ENCODE results near the gene SCD.
"Not testable (repeated sequence)": the region's sequence is repeated elsewhere in the genome, so short reads cannot be mapped to it uniquely, and the experiment has no call there.

Gene SCD

DNA sequence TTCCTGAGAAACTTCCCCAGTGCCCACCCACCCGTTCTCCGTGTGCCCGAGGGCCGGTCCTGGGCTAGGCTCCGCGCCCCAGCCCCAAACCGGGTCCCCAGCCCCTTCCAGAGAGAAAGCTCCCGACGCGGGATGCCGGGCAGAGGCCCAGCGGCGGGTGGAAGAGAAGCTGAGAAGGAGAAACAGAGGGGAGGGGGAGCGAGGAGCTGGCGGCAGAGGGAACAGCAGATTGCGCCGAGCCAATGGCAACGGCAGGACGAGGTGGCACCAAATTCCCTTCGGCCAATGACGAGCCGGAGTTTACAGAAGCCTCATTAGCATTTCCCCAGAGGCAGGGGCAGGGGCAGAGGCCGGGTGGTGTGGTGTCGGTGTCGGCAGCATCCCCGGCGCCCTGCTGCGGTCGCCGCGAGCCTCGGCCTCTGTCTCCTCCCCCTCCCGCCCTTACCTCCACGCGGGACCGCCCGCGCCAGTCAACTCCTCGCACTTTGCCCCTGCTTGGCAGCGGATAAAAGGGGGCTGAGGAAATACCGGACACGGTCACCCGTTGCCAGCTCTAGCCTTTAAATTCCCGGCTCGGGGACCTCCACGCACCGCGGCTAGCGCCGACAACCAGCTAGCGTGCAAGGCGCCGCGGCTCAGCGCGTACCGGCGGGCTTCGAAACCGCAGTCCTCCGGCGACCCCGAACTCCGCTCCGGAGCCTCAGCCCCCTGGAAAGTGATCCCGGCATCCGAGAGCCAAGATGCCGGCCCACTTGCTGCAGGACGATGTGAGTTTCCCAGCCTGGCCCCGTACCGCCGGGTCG, at the start of gene SCD:
Gene SCD (plus strand): TSS at position 469 of the 803 bp plus-strand sequence. CDS start 272 bp downstream, at position 741.
- H3K4me1 ChIP-seq (ENCODE audit: control insufficient read depth in 1 of 2, insufficient read depth in 2 of 2, low read length in 2 of 2), result peaks cover 25 to 30% of the 10 kb centered on the region in 2 donors
- peaks cover 4 to 22% of the 10 kb centered on the region in 2 donors for H3K36me3 ChIP-seq (ENCODE audit: control insufficient read depth in 1 of 2, insufficient read depth in 2 of 2, low read length in 2 of 2)
- peak within 1 kb of the TSS; percentile 49 to 80 for H3K9ac ChIP-seq (ENCODE audit: low read depth in 1 of 2, low read length in 2 of 2)
- H3K4me3 ChIP-seq (ENCODE audit: low read depth in 1 of 2, low read length in 2 of 2), result peak within 1 kb of the TSS; percentile 72 to 78
- H3K27me3 ChIP-seq (ENCODE audit: control insufficient read depth in 1 of 2, insufficient read depth in 2 of 2, low read length in 2 of 2), result no peaks in the 10 kb centered on the region
- no peaks in the 10 kb centered on the region for H3K9me3 ChIP-seq (ENCODE audit: control insufficient read depth in 1 of 2, low read length in 2 of 2)
- no peak within 1 kb of the TSS for H3K27ac ChIP-seq (ENCODE audit: low read depth, low read length)

DNA sequence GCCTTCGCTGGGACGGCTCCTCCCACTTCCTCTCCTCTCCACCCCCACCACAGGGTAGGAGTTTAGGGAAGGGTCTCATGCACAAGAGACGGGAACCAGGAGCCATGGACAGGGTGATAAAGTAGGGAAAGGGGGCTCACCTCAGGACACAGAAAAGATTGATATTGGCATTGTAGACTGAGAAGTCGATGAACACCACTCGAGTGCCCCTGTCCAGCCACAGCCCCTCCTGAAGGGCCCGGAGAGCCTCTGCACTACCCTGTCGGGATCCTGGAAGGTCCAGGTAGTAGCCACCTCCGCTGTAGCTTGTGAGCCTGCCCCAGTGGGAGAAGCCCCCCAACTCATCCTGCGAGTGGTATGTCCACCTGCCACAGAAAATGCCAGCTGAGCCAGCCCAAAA, 49.8 kb upstream of the SCD start:
- H3K4me3 ChIP-seq (ENCODE audit: low read depth in 1 of 2, low read length in 2 of 2), result no peak overlapping the region
- no peaks in the 10 kb centered on the region for H3K4me1 ChIP-seq (ENCODE audit: control insufficient read depth in 1 of 2, insufficient read depth in 2 of 2, low read length in 2 of 2)
- no peak overlapping the region for H3K9ac ChIP-seq (ENCODE audit: low read depth in 1 of 2, low read length in 2 of 2)
- H3K9me3 ChIP-seq (ENCODE audit: control insufficient read depth in 1 of 2, low read length in 2 of 2), result no peaks in the 10 kb centered on the region
- H3K27ac ChIP-seq (ENCODE audit: low read depth, low read length), result no peak overlapping the region
- no peaks in the 10 kb centered on the region for H3K36me3 ChIP-seq (ENCODE audit: control insufficient read depth in 1 of 2, insufficient read depth in 2 of 2, low read length in 2 of 2)
- H3K27me3 ChIP-seq (ENCODE audit: control insufficient read depth in 1 of 2, insufficient read depth in 2 of 2, low read length in 2 of 2), result no peaks in the 10 kb centered on the region

DNA sequence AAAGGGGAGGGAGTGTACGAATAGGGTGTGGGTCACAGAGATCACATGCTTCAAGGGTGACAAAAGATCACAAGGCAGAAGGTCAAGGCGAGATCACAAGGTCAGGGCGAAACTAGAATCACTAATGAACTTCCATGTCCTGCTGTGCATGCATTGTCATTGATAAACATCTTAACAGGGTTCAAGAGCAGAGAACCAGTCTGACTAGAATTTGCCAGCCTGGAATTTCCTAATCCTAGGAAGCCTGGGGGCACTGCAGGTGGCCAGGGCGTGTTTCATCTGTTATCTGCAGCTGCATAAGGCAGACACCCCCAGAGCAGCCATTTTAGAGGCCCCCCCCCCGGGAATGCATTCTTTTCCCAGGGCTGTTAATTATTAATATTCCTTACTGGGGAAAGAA, 45.9 kb upstream of the SCD start:
- H3K27ac ChIP-seq (ENCODE audit: low read depth, low read length); H3K9me3 ChIP-seq (ENCODE audit: control insufficient read depth in 1 of 2, low read length in 2 of 2); H3K4me3 ChIP-seq (ENCODE audit: low read depth in 1 of 2, low read length in 2 of 2); H3K36me3 ChIP-seq (ENCODE audit: control insufficient read depth in 1 of 2, insufficient read depth in 2 of 2, low read length in 2 of 2); H3K9ac ChIP-seq (ENCODE audit: low read depth in 1 of 2, low read length in 2 of 2); H3K27me3 ChIP-seq (ENCODE audit: control insufficient read depth in 1 of 2, insufficient read depth in 2 of 2, low read length in 2 of 2); H3K4me1 ChIP-seq (ENCODE audit: control insufficient read depth in 1 of 2, insufficient read depth in 2 of 2, low read length in 2 of 2): not testable (repeated sequence)

DNA sequence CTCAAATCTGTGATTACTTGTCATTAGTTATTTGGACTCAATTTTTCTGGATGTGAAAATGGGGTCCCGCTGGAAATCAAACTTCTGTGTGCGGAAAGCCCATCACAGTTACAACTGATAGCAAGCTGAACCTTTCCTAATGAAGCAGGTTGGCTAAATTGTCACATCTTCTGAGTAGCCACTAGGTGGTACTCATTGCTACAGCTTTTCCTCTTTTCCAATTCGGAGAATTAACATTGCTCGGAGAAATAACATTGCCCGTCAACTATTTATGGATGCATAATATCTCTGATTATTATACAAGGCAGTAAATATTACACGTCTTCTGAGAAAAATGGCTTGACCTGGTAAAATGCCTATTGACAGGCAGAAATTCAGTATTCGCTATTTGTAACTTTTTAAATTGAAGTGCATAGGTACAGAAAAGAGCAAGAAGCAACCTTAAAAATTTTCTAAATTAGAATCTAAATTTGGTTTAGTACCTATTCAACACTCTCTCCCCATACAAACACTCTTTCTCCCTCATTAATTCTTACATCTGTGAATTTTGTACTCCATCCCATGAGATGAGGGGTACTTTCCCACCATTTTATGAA, 43.2 kb upstream of the SCD start:
- H3K27me3 ChIP-seq (ENCODE audit: control insufficient read depth in 1 of 2, insufficient read depth in 2 of 2, low read length in 2 of 2), result no peaks in the 10 kb centered on the region
- no peaks in the 10 kb centered on the region for H3K4me1 ChIP-seq (ENCODE audit: control insufficient read depth in 1 of 2, insufficient read depth in 2 of 2, low read length in 2 of 2)
- H3K9ac ChIP-seq (ENCODE audit: low read depth in 1 of 2, low read length in 2 of 2), result no peak overlapping the region
- H3K36me3 ChIP-seq (ENCODE audit: control insufficient read depth in 1 of 2, insufficient read depth in 2 of 2, low read length in 2 of 2), result no peaks in the 10 kb centered on the region
- H3K9me3 ChIP-seq (ENCODE audit: control insufficient read depth in 1 of 2, low read length in 2 of 2), result no peaks in the 10 kb centered on the region
- H3K27ac ChIP-seq (ENCODE audit: low read depth, low read length), result no peak overlapping the region
- H3K4me3 ChIP-seq (ENCODE audit: low read depth in 1 of 2, low read length in 2 of 2), result no peak overlapping the region

DNA sequence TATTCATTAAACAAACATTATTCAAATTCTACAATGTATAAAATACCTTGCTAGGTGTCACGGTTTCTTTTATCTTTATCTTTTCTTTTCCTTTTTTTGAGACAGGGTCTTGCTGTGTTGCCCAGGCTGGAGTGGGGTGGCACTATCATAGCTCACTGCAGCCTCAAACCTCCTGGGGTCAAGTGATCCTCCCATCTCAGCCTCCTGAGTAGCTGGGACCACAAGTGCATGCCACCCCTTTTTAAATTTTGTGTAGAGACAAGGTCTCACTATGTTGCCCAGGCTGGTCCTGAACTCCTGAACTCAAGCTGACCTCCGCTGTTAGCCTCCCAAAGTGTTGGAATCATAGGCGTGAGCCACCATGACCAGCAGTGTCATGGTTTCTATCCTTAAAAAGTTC, 42.6 kb upstream of the SCD start:
- H3K27me3 ChIP-seq (ENCODE audit: control insufficient read depth in 1 of 2, insufficient read depth in 2 of 2, low read length in 2 of 2), result no peaks in the 10 kb centered on the region
- no peaks in the 10 kb centered on the region for H3K36me3 ChIP-seq (ENCODE audit: control insufficient read depth in 1 of 2, insufficient read depth in 2 of 2, low read length in 2 of 2)

DNA sequence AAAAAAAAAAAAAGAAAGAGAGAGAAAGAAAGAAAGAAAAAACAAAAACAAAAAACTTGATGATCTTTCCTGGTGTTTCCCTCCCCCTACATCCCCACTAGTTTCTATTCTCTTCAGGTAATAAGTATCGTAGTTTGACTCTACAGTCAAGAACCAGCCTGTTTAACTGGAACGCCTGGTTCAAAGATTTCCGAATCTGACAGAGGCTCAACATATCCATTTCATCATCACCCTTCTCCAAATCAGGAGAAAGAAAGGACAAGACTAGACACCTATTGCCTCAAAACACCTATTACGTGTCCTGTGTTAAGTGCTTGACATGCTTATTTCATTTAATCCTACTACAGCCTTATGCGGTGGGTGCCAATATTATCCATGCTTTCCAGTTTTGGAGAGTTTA, 40.2 kb upstream of the SCD start:
- no peaks in the 10 kb centered on the region for H3K27me3 ChIP-seq (ENCODE audit: control insufficient read depth in 1 of 2, insufficient read depth in 2 of 2, low read length in 2 of 2)
- H3K9ac ChIP-seq (ENCODE audit: low read depth in 1 of 2, low read length in 2 of 2), result no peak overlapping the region
- H3K27ac ChIP-seq (ENCODE audit: low read depth, low read length), result no peak overlapping the region
- H3K4me1 ChIP-seq (ENCODE audit: control insufficient read depth in 1 of 2, insufficient read depth in 2 of 2, low read length in 2 of 2), result peaks cover 0 to 5% of the 10 kb centered on the region in 2 donors
- H3K9me3 ChIP-seq (ENCODE audit: control insufficient read depth in 1 of 2, low read length in 2 of 2), result no peaks in the 10 kb centered on the region
- no peaks in the 10 kb centered on the region for H3K36me3 ChIP-seq (ENCODE audit: control insufficient read depth in 1 of 2, insufficient read depth in 2 of 2, low read length in 2 of 2)
- H3K4me3 ChIP-seq (ENCODE audit: low read depth in 1 of 2, low read length in 2 of 2), result no peak overlapping the region

More for the DNA sequence above, 42.6 kb upstream of the SCD start:
- no peaks in the 10 kb centered on the region for H3K4me1 ChIP-seq (ENCODE audit: control insufficient read depth in 1 of 2, insufficient read depth in 2 of 2, low read length in 2 of 2)
- no peaks in the 10 kb centered on the region for H3K9me3 ChIP-seq (ENCODE audit: control insufficient read depth in 1 of 2, low read length in 2 of 2)
- no peak overlapping the region for H3K27ac ChIP-seq (ENCODE audit: low read depth, low read length)
- H3K4me3 ChIP-seq (ENCODE audit: low read depth in 1 of 2, low read length in 2 of 2), result no peak overlapping the region
- H3K9ac ChIP-seq (ENCODE audit: low read depth in 1 of 2, low read length in 2 of 2), result no peak overlapping the region

DNA sequence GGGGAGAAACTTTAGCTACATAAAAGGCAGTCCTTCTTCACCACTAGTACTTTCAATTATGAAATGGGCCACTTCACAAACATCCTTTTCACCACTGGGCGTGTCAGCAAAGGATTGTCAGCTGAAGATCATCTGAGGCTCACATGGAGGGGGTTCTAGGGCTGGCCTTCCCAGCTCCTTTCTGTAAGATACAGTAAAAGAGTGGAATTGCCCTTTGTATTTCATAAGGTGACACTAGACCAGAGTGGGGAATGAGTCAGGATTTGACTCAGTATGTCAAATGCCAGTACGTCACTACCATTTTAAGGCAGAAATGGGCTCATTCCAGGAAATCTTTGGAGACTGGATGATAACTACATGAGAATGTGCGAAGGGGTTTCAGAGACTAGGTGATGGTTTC, 39.3 kb upstream of the SCD start:
- H3K9ac ChIP-seq (ENCODE audit: low read depth in 1 of 2, low read length in 2 of 2), result no peak overlapping the region
- H3K27ac ChIP-seq (ENCODE audit: low read depth, low read length), result no peak overlapping the region
- H3K27me3 ChIP-seq (ENCODE audit: control insufficient read depth in 1 of 2, insufficient read depth in 2 of 2, low read length in 2 of 2), result no peaks in the 10 kb centered on the region
- H3K36me3 ChIP-seq (ENCODE audit: control insufficient read depth in 1 of 2, insufficient read depth in 2 of 2, low read length in 2 of 2), result no peaks in the 10 kb centered on the region
- no peak overlapping the region for H3K4me3 ChIP-seq (ENCODE audit: low read depth in 1 of 2, low read length in 2 of 2)
- H3K9me3 ChIP-seq (ENCODE audit: control insufficient read depth in 1 of 2, low read length in 2 of 2), result no peaks in the 10 kb centered on the region
- peaks cover 0 to 13% of the 10 kb centered on the region in 2 donors for H3K4me1 ChIP-seq (ENCODE audit: control insufficient read depth in 1 of 2, insufficient read depth in 2 of 2, low read length in 2 of 2)

DNA sequence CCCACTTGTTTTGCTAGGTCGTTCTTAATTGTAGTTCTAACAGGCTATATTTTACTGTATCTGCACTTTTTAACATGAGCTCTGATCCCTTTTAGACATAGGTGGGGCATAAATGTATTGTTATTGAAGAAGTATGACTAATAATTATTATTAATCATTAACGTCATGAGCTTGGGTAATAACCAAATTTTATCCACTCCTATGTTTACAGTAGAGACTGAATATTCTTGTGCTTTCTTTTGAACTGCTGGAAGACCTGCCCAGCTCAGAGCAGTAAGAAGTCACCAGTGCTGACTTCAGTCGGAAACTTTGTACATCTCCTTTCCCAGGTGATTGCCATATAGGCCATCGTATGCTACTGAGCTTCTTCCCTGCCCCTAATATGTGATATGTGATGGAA, 35.7 kb upstream of the SCD start:
- Histone ChIP-seq H3K27me3 (ENCODE audit: control insufficient read depth in 1 of 2, insufficient read depth in 2 of 2, low read length in 2 of 2) (peaks cover 3 to 4% of the 10 kb centered on the region in 2 donors), H3K4me3 (ENCODE audit: low read depth in 1 of 2, low read length in 2 of 2) (no peak overlapping the region), H3K27ac (ENCODE audit: low read depth, low read length) (no peak overlapping the region), H3K9me3 (ENCODE audit: control insufficient read depth in 1 of 2, low read length in 2 of 2) (no peaks in the 10 kb centered on the region), H3K9ac (ENCODE audit: low read depth in 1 of 2, low read length in 2 of 2) (no peak overlapping the region), H3K4me1 (ENCODE audit: control insufficient read depth in 1 of 2, insufficient read depth in 2 of 2, low read length in 2 of 2) (peaks cover 0 to 14% of the 10 kb centered on the region in 2 donors), H3K36me3 (ENCODE audit: control insufficient read depth in 1 of 2, insufficient read depth in 2 of 2, low read length in 2 of 2) (no peaks in the 10 kb centered on the region)

DNA sequence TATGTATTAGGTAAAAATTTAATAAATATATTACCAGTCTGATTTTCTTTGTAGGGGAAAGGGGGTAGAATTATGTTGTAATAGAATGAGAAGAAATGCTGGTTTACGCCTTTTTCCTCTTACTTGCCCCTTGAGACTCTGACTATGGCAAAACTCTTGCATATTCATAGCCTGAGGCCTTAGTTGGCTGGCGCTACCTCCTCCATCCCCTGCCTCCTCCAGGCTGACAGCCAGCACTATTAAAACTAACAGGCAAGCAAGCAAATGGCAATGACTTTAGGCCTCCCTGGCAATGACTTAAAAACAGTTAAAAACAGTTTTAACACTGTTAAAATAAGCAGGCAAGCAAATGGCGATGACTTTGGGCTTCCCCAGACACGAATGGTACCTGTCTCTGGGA, 31.4 kb upstream of the SCD start:
- Histone ChIP-seq H3K9me3 (ENCODE audit: control insufficient read depth in 1 of 2, low read length in 2 of 2) (no peaks in the 10 kb centered on the region), H3K9ac (ENCODE audit: low read depth in 1 of 2, low read length in 2 of 2) (no peak overlapping the region), H3K4me1 (ENCODE audit: control insufficient read depth in 1 of 2, insufficient read depth in 2 of 2, low read length in 2 of 2) (peaks cover 0 to 14% of the 10 kb centered on the region in 2 donors), H3K27me3 (ENCODE audit: control insufficient read depth in 1 of 2, insufficient read depth in 2 of 2, low read length in 2 of 2) (peaks cover 3 to 4% of the 10 kb centered on the region in 2 donors), H3K4me3 (ENCODE audit: low read depth in 1 of 2, low read length in 2 of 2) (no peak overlapping the region), H3K36me3 (ENCODE audit: control insufficient read depth in 1 of 2, insufficient read depth in 2 of 2, low read length in 2 of 2) (no peaks in the 10 kb centered on the region), H3K27ac (ENCODE audit: low read depth, low read length) (no peak overlapping the region)

DNA sequence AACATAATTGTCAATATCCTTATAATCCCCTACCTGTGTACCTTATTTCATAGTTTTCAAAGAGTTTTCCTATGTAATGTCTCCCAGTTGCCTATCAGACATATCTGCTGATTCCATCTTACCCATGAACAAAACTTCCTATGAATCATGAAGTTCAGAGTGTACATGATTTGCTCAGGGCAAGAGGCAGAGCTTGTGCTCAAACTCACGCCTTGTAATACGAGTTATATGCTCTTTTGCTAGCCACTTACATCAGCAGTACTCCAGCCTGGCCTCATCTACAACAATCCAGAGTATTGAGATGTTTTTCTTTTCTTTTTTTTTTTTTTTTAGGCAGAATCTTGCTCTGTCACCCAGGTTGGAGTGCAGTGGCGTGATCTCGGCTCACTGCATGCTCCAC, 28.8 kb upstream of the SCD start:
- H3K27ac ChIP-seq (ENCODE audit: low read depth, low read length), result no peak overlapping the region
- no peaks in the 10 kb centered on the region for H3K9me3 ChIP-seq (ENCODE audit: control insufficient read depth in 1 of 2, low read length in 2 of 2)
- H3K4me3 ChIP-seq (ENCODE audit: low read depth in 1 of 2, low read length in 2 of 2), result no peak overlapping the region
- H3K4me1 ChIP-seq (ENCODE audit: control insufficient read depth in 1 of 2, insufficient read depth in 2 of 2, low read length in 2 of 2), result no peaks in the 10 kb centered on the region
- H3K27me3 ChIP-seq (ENCODE audit: control insufficient read depth in 1 of 2, insufficient read depth in 2 of 2, low read length in 2 of 2), result peaks cover 3 to 4% of the 10 kb centered on the region in 2 donors
- no peaks in the 10 kb centered on the region for H3K36me3 ChIP-seq (ENCODE audit: control insufficient read depth in 1 of 2, insufficient read depth in 2 of 2, low read length in 2 of 2)
- H3K9ac ChIP-seq (ENCODE audit: low read depth in 1 of 2, low read length in 2 of 2), result no peak overlapping the region
